Measurements from ENCODE around the gene TESMIN. TPM values are rescaled to one million over a fixed set of nuclear protein-coding genes. Genes with fewer than 3 reads are reported as not detected.

TESMIN gene
- total RNA-seq, 2 experiments from 2014 or later, result 7.8 to 8.1 TPM

DNA sequence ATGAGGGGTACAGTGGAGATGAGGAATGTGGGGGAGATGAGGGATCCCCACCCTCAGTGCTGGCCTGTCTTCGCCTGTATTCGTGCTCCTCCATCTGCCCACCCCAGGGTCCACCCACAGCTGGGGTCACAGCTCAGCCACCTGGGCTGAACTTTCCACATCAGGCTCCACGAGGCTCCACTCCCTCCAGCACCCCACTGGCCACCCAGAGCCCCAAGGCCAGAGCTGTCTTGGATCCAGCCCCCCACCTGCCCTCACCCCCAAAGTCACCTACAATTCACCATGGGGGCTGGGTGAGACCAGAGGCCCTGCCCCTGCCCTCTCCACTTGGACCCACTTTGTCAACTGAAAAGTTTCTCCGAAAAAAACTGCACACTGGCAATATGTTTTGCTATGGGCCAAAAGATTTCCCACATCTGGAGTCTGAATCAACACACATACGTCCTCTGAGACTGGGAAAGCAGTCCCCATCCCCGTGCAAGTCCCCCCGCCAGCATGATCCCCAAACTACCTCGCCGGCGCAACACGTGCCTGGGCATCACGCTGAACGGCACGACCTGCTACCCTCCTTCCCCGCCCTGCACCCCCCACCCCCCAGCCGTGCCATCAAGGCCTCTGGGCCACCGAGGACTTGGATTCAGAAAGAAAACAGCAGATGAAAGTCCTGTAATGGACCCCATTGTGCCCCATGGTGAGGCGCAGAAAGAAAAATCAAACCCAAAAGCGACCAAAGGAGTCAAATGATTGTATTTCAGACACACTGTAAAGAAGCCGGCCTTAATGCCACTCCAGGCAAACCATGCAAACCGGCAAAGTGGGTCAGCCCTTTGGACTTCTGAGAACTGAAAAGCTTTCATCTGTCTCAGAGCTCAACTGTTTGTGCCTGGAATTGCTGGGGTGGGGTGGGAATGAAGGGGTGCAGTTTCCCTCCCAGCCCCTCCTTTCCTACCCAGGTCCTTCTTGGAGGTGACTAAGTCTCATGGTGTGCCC lies 83.5 kb downstream of the TESMIN start:
- Mint-ChIP-seq H3K36me3 (ENCODE audit: low read depth) (no peaks in the 10 kb centered on the region), H3K4me3 (no peak overlapping the region), H3K27me3 (peaks cover 3% of the 10 kb centered on the region), H3K27ac (no peak overlapping the region), H3K9me3 (no peaks in the 10 kb centered on the region), H3K4me1 (no peaks in the 10 kb centered on the region)
- CTCF ChIA-PET, result no interaction called here
- POLR2A ChIA-PET, result no interaction called here
- no peak for DNase-seq

GRCh38 chr11:68666849-68667248 lies 84.5 kb downstream of the TESMIN start:
- Mint-ChIP-seq H3K27me3 (peaks cover 1% of the 10 kb centered on the region), H3K9me3 (no peaks in the 10 kb centered on the region), H3K36me3 (ENCODE audit: low read depth) (no peaks in the 10 kb centered on the region), H3K4me1 (no peaks in the 10 kb centered on the region), H3K27ac (no peak overlapping the region), H3K4me3 (no peak overlapping the region)
- ChIA-PET POLR2A (no interaction called here), CTCF (no interaction called here)
- no peak for DNase-seq

DNA sequence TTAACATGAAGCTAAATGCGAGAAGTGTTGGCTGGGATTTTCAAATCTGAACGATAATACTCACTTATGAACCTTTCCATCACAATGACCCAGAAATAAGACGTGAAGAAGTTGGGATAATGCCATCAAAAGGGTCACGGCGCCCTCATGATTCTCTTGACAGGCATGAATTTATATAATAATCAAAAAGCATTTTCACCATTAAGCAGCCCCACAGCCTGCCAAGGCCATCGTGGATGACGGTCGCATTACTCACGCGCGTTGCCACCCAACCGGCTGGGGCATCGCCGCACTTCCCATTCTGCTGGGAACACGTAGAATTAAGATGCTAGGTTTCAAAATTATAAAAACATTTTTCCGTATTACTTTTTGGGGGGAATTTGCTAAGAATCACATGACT lies 85.9 kb downstream of the TESMIN start:
- H3K27ac Mint-ChIP-seq, result no peak overlapping the region
- H3K4me1 Mint-ChIP-seq, result no peaks in the 10 kb centered on the region
- no peaks in the 10 kb centered on the region for H3K27me3 Mint-ChIP-seq
- ChIA-PET CTCF (no interaction called here), POLR2A (no interaction called here)
- H3K36me3 Mint-ChIP-seq (ENCODE audit: low read depth), result no peaks in the 10 kb centered on the region
- no peaks in the 10 kb centered on the region for H3K9me3 Mint-ChIP-seq
- no peak overlapping the region for H3K4me3 Mint-ChIP-seq
- no peak for DNase-seq

GRCh38 chr11:68664906-68665305 lies 86.4 kb downstream of the TESMIN start:
- no peak overlapping the region for H3K27ac Mint-ChIP-seq
- no peak for DNase-seq
- no peaks in the 10 kb centered on the region for H3K9me3 Mint-ChIP-seq
- H3K27me3 Mint-ChIP-seq, result no peaks in the 10 kb centered on the region
- POLR2A ChIA-PET, result no interaction called here
- no peaks in the 10 kb centered on the region for H3K36me3 Mint-ChIP-seq (ENCODE audit: low read depth)
- H3K4me3 Mint-ChIP-seq, result no peak overlapping the region
- no peaks in the 10 kb centered on the region for H3K4me1 Mint-ChIP-seq
- CTCF ChIA-PET, result no interaction called here

GRCh38 chr11:68664141-68664540 lies 87.2 kb downstream of the TESMIN start:
- Mint-ChIP-seq H3K9me3 (no peaks in the 10 kb centered on the region), H3K27me3 (no peaks in the 10 kb centered on the region), H3K4me1 (no peaks in the 10 kb centered on the region), H3K4me3 (no peak overlapping the region), H3K27ac (no peak overlapping the region), H3K36me3 (ENCODE audit: low read depth) (no peaks in the 10 kb centered on the region)
- DNase-seq, result no peak
- ChIA-PET CTCF (no interaction called here), POLR2A (no interaction called here)

DNA sequence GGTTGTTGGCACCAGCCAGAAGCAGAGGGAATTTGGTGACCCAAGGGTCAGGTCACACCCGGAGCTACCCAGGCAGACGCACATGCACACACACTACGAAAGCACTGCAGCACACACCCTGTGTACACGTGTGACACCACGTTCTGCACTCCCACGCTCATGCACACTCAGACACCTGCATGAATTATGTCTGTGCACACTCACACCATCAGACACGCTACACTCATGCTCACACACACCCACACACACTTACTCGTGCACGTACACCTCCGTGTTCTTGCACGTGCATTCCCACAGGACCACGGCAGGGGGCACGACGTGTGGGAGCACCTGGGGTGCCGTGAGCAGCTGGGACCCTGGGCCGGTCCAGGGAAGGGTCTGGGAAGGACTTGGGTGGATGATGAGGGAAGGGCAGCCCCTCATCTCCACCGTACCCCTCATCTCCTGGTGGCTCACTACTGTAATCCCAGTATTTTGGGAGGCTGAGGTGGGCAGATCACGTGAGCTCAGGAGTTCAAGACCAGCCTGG lies 87.8 kb downstream of the TESMIN start:
- Mint-ChIP-seq H3K4me3 (no peak overlapping the region), H3K27ac (no peak overlapping the region), H3K27me3 (no peaks in the 10 kb centered on the region), H3K9me3 (no peaks in the 10 kb centered on the region), H3K4me1 (no peaks in the 10 kb centered on the region), H3K36me3 (ENCODE audit: low read depth) (no peaks in the 10 kb centered on the region)
- ChIA-PET POLR2A (no interaction called here), CTCF (no interaction called here)
- DNase-seq, result no peak

GRCh38 chr11:68661697-68662603 lies 89.4 kb downstream of the TESMIN start:
- no peaks in the 10 kb centered on the region for H3K27me3 Mint-ChIP-seq

GRCh38 chr11:68661014-68661413 lies 90.3 kb downstream of the TESMIN start:
- no peaks in the 10 kb centered on the region for H3K36me3 Mint-ChIP-seq (ENCODE audit: low read depth)
- ChIA-PET POLR2A (no interaction called here), CTCF (interaction anchor here (0.5 kb wide), 1 partner anchor 1788 kb away, joined by 4 read pairs; no protein-coding TSS in a partner anchor)
- no peak for DNase-seq
- no peaks in the 10 kb centered on the region for H3K9me3 Mint-ChIP-seq
- no peaks in the 10 kb centered on the region for H3K27me3 Mint-ChIP-seq
- no peak overlapping the region for H3K27ac Mint-ChIP-seq
- H3K4me1 Mint-ChIP-seq, result no peaks in the 10 kb centered on the region
- no peak overlapping the region for H3K4me3 Mint-ChIP-seq

More at GRCh38 chr11:68661697-68662603, 89.4 kb downstream of the TESMIN start:
- Mint-ChIP-seq H3K36me3 (ENCODE audit: low read depth) (no peaks in the 10 kb centered on the region), H3K9me3 (no peaks in the 10 kb centered on the region), H3K4me1 (no peaks in the 10 kb centered on the region), H3K27ac (peak overlapping the region; percentile 21), H3K4me3 (no peak overlapping the region)
- ChIA-PET CTCF (interaction anchor here (0.5 kb wide), 1 partner anchor 1789 kb away, joined by 4 read pairs; no protein-coding TSS in a partner anchor), POLR2A (no interaction called here)
- no peak for DNase-seq

DNA sequence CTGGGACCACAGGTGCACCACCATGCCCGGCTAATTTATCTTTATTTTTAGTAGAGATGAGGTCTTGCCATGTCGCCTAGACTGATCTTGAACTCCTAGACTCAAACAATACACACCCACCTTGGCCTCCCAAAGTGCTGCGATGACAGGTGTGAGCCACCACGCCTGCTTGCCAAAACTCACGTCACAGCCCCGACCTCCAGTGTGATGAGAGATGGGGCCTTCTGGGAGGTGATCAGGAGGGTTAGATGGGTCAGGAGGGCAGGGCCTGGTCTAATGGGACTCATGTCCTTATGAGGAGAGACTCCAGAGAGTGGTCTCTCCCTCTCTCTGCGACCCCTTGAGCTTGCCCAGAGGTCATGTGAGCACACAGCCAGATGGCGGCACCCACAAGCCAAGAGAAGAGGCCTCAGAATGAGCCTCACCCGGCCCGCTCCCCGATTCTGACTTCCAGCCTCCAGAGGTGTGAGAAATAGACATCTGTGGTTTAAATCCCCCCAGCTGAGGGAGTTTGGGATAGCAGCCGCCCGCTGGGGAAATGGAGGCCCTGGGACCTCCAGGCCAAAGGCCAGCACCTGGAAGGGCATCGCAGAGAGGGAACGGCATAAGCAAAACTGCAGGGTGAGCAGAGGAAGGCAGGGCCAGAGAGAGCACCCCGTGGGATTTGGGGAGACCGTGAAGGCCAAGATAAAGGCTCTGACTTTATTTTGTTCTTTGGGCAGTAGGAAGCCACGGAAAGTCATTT lies 91.1 kb downstream of the TESMIN start:
- Mint-ChIP-seq H3K27ac (no peak overlapping the region), H3K9me3 (no peaks in the 10 kb centered on the region), H3K27me3 (no peaks in the 10 kb centered on the region), H3K4me1 (no peaks in the 10 kb centered on the region), H3K4me3 (no peak overlapping the region), H3K36me3 (ENCODE audit: low read depth) (no peaks in the 10 kb centered on the region)
- CTCF ChIA-PET, result no interaction called here
- DNase-seq, result no peak
- POLR2A ChIA-PET, result no interaction called here

- no peaks in the 10 kb centered on the region for H3K36me3 Mint-ChIP-seq (ENCODE audit: low read depth)
- H3K4me3 Mint-ChIP-seq, result no peak overlapping the region
- no peaks in the 10 kb centered on the region for H3K4me1 Mint-ChIP-seq
- no peak overlapping the region for H3K27ac Mint-ChIP-seq
- no peak for DNase-seq
- H3K9me3 Mint-ChIP-seq, result peaks cover 3% of the 10 kb centered on the region
- no peaks in the 10 kb centered on the region for H3K27me3 Mint-ChIP-seq
- CTCF ChIA-PET, result no interaction called here
- POLR2A ChIA-PET, result no interaction called here
These were observed 92.0 kb downstream of the TESMIN start for GRCh38 chr11:68659158-68659921.

- Mint-ChIP-seq H3K4me1 (no peaks in the 10 kb centered on the region), H3K36me3 (ENCODE audit: low read depth) (no peaks in the 10 kb centered on the region)
- CTCF ChIA-PET, result no interaction called here
These were observed 92.7 kb downstream of the TESMIN start for GRCh38 chr11:68658661-68659060.

GRCh38 chr11:68658097-68658496 lies 93.2 kb downstream of the TESMIN start:
- Mint-ChIP-seq H3K27me3 (no peaks in the 10 kb centered on the region), H3K4me3 (no peak overlapping the region), H3K36me3 (ENCODE audit: low read depth) (no peaks in the 10 kb centered on the region), H3K27ac (no peak overlapping the region), H3K4me1 (no peaks in the 10 kb centered on the region), H3K9me3 (peaks cover 3% of the 10 kb centered on the region)
- no peak for DNase-seq
- CTCF ChIA-PET, result no interaction called here
- POLR2A ChIA-PET, result no interaction called here

More at GRCh38 chr11:68658661-68659060, 92.7 kb downstream of the TESMIN start:
- Mint-ChIP-seq H3K27ac (no peak overlapping the region), H3K4me3 (no peak overlapping the region), H3K27me3 (no peaks in the 10 kb centered on the region), H3K9me3 (peaks cover 3% of the 10 kb centered on the region)
- POLR2A ChIA-PET, result no interaction called here
- no peak for DNase-seq

Measured in activated CD4-positive, alpha-beta T cell treated with anti-CD3 and anti-CD28 coated beads, Interleukin-2, amount 10 ng/mL, durations not matched to agents 7 days and 5 days (primary cell).